ENCODE data around the gene TANK.

DNA sequence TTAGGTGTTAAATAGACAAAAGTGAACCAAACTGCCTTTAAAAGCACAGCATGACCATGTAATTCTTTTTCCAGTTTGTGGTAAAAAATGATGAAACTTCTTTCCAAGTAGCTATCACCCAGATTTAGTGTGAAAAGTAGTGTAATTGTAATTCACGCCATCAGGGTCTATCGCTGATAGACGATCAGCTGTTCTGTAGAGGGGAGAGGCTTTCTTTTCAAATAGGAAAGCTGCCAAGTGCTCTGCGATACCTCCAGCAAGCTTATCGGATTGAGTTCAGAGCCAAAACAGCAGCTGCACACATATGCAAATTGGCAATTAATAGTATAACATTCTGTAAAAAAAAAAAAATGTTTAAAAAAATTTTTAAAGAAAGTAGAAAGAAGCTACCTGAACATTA is 86.1 kb downstream of the TANK start:
- TF ChIP-seq, protein P1, sequence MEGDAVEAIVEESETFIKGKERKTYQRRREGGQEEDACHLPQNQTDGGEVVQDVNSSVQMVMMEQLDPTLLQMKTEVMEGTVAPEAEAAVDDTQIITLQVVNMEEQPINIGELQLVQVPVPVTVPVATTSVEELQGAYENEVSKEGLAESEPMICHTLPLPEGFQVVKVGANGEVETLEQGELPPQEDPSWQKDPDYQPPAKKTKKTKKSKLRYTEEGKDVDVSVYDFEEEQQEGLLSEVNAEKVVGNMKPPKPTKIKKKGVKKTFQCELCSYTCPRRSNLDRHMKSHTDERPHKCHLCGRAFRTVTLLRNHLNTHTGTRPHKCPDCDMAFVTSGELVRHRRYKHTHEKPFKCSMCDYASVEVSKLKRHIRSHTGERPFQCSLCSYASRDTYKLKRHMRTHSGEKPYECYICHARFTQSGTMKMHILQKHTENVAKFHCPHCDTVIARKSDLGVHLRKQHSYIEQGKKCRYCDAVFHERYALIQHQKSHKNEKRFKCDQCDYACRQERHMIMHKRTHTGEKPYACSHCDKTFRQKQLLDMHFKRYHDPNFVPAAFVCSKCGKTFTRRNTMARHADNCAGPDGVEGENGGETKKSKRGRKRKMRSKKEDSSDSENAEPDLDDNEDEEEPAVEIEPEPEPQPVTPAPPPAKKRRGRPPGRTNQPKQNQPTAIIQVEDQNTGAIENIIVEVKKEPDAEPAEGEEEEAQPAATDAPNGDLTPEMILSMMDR (IDR thresholded peaks at IDR 0.05; ENCODE audit: poor library complexity), result no peak
- no peak for TF ChIP-seq EZH2 (IDR thresholded peaks at IDR 0.05; ENCODE audit: borderline replicate concordance)
- no peak for TF ChIP-seq EZH2phosphoT487 (IDR thresholded peaks at IDR 0.05; ENCODE audit: low read depth, severe bottlenecking, unreplicated experiment)
